Astrocyte of the spinal cord (primary cell): ENCODE results near the gene TRIM60.
"Not testable (repeated sequence)": the region's sequence is repeated elsewhere in the genome, so short reads cannot be mapped to it uniquely, and the experiment has no call there.

Experiments
- DNase-seq: peaks from one replicate; pipeline ENCODE4 v3.0.0; 2011; ENCODE audit warnings: low read depth, low spot score
- H3K4me3 ChIP-seq: 2 replicates; pipeline ENCODE4 v1.5.1; 2011; ENCODE audit warnings: low read depth, mild to moderate bottlenecking, low read length, moderate library complexity
- in situ Hi-C: cut with HindIII; loops from 2 replicates; pipeline ENCODE4 v1.10.0; 2017; ENCODE audit warnings: low sequenced_read_pairs
- TF ChIP-seq, protein P1 (sequence below): IDR thresholded peaks from 2 replicates; pipeline ENCODE4 v1.5.1; 2012; ENCODE audit warnings: low read depth, mild to moderate bottlenecking, low read length, inconsistent platforms

TRIM60 gene

GRCh38 chr4:165011403-165011802 lies 20.4 kb upstream of the TRIM60 start:
- no peak overlapping the region for H3K4me3 ChIP-seq
- in situ Hi-C loops, result no loop called here

GRCh38 chr4:165013691-165014090 lies 18.1 kb upstream of the TRIM60 start:
- no peak for DNase-seq
- in situ Hi-C loops, result no loop called here
- TF ChIP-seq, protein P1, sequence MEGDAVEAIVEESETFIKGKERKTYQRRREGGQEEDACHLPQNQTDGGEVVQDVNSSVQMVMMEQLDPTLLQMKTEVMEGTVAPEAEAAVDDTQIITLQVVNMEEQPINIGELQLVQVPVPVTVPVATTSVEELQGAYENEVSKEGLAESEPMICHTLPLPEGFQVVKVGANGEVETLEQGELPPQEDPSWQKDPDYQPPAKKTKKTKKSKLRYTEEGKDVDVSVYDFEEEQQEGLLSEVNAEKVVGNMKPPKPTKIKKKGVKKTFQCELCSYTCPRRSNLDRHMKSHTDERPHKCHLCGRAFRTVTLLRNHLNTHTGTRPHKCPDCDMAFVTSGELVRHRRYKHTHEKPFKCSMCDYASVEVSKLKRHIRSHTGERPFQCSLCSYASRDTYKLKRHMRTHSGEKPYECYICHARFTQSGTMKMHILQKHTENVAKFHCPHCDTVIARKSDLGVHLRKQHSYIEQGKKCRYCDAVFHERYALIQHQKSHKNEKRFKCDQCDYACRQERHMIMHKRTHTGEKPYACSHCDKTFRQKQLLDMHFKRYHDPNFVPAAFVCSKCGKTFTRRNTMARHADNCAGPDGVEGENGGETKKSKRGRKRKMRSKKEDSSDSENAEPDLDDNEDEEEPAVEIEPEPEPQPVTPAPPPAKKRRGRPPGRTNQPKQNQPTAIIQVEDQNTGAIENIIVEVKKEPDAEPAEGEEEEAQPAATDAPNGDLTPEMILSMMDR, result no peak
- H3K4me3 ChIP-seq, result no peak overlapping the region

More at GRCh38 chr4:165011403-165011802, 20.4 kb upstream of the TRIM60 start:
- no peak for DNase-seq
- TF ChIP-seq, protein P1, result no peak

GRCh38 chr4:165016971-165017370 lies 14.8 kb upstream of the TRIM60 start:
- DNase-seq, result no peak
- H3K4me3 ChIP-seq, result no peak overlapping the region
- TF ChIP-seq, protein P1, result no peak
- in situ Hi-C loops, result no loop called here

GRCh38 chr4:165019995-165020394 lies 11.8 kb upstream of the TRIM60 start:
- in situ Hi-C loops, H3K4me3 ChIP-seq, DNase-seq: not testable (repeated sequence)

DNA sequence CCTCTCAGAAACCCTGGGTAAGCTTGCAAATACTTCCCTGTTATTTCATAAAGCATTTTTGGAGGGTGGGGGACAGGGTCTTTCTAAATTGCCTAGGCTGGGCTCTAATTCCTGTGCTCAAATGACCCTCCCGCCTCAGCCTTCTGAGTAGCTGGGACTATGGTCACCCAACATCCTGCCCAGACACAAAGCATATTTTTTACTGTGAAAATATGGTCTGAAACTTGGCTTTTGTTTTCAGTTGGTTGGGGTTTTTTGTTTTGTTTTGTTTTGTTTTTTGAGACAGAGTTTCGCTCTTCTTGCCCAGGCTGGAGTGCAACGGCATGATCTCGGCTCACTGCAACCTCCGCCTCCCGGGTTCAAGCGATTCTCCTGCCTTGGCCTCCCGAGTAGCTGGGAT lies 6.0 kb upstream of the TRIM60 start:
- DNase-seq, H3K4me3 ChIP-seq, in situ Hi-C loops: not testable (repeated sequence)

GRCh38 chr4:165027762-165028402 lies 3.9 kb upstream of the TRIM60 start:
- TF ChIP-seq, protein P1, result no peak
- no peak for DNase-seq
- in situ Hi-C loops, result no loop called here
- no peak overlapping the region for H3K4me3 ChIP-seq

DNA sequence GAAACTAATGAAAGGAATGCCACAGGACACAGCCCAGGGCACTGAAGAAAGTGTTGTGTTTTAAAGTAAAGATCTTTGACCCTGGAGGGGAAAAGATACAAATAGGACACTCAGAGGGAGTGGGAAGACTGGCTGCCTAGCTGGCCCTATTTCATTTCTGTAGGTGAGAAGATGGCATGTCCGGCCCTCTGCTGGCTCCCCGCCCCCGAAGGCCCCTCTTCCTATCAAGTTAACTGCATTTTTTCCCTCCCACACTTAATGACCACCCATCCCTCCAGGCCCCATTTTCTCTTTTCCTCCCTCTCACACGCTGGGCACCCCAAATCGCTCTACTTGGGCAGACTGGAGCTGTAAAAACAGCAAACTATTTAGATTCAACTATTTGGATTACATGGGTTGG lies 16.4 kb downstream of the TRIM60 start:
- in situ Hi-C loops, result no loop called here
- no peak overlapping the region for H3K4me3 ChIP-seq
- DNase-seq, result no peak
- TF ChIP-seq, protein P1, result no peak

DNA sequence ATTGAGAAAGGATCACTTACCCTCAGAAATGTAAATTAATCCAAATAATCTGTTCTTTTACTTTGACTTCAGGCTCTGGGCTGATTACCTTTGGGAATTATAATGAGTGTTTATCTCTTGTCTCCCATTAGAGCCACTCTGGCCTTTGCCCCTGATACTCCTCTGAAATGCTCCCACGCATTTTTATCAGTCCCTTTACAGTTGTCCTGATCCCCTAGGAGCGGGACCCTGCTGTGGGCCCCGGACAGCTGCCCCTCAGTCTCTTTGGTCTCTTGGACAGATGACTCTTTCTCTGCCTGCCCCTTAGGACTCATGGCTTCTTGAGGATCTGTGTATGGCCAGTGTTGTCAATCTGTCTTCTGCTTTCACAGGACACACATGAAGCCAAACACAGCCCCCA lies 20.8 kb downstream of the TRIM60 start:
- in situ Hi-C loops, result no loop called here
- DNase-seq, result no peak
- TF ChIP-seq, protein P1, result no peak
- H3K4me3 ChIP-seq, result no peak overlapping the region
